Breast epithelium (tissue), 3 donors: Measurements from ENCODE around the gene ADARB1.

ENCODE experiments used
- CTCF ChIP-seq, 3 donors: fragments of 450-650 bp; IDR thresholded peaks; one replicate each; pipeline ENCODE4 v1.5.1; 2016 to 2017; ENCODE audit warnings: antibody characterized with exemption in 3 of 3, mild to moderate bottlenecking in 3 of 3, moderate library complexity in 3 of 3
- POLR2A ChIP-seq: fragments of 450-650 bp; IDR thresholded peaks from one replicate; pipeline ENCODE4 v1.6.1; 2016; ENCODE audit warnings: antibody characterized with exemption, mild to moderate bottlenecking, moderate library complexity

DNA sequence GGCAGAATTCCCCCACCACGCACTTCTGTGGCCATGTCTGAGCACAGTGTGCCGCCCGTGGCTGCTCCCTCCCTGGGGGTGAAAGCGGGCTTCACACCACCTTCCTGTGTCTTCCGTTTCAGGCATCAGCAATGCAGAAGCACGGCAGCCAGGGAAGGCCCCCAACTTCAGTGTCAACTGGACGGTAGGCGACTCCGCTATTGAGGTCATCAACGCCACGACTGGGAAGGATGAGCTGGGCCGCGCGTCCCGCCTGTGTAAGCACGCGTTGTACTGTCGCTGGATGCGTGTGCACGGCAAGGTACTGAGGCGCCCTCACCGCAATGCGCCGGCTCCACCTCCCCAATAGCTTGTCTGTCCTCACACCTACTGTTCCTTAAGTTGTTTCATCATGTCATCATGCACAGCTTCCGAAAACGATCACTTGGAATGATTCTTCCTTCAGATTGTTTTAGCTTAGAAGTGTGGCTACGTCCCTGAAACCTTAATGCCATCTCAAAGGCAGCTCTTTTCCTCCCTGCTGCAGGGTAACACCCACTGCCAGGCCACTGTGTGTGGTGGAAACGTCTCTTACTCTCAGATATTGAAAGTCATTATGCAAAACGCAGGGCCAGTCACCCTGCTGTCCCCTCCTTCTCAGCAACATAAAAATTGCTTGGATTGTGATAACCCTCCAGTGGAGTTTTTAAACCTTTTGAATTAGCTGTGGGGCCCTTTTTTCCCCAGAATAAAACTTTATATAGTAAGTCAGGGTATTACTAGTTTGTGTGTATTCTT, 146.5 kb downstream of the ADARB1 start:
- TF ChIP-seq CTCF (IDR thresholded peaks at IDR 0.05) (no peak), POLR2A (no peak)
